ENCODE data around the gene AOAH.

Gene AOAH

GRCh38 chr7:36545291-36545690, 179.0 kb downstream of the AOAH start:
- no peak overlapping the region for H3K27ac Mint-ChIP-seq
- H3K36me3 Mint-ChIP-seq (ENCODE audit: low read depth), result no peaks in the 10 kb centered on the region
- no peaks in the 10 kb centered on the region for H3K4me1 Mint-ChIP-seq (ENCODE audit: low read depth)
- no peaks in the 10 kb centered on the region for H3K9me3 Mint-ChIP-seq
- no peak overlapping the region for H3K4me3 Mint-ChIP-seq
- no peaks in the 10 kb centered on the region for H3K27me3 Mint-ChIP-seq (ENCODE audit: low read depth)

- H3K9me3 Mint-ChIP-seq, result no peaks in the 10 kb centered on the region
- H3K4me3 Mint-ChIP-seq, result no peak overlapping the region
- no peaks in the 10 kb centered on the region for H3K36me3 Mint-ChIP-seq (ENCODE audit: low read depth)
- no peaks in the 10 kb centered on the region for H3K4me1 Mint-ChIP-seq (ENCODE audit: low read depth)
- H3K27ac Mint-ChIP-seq, result no peak overlapping the region
- H3K27me3 Mint-ChIP-seq (ENCODE audit: low read depth), result no peaks in the 10 kb centered on the region
Observed at GRCh38 chr7:36538126-36538525, 186.2 kb downstream of the AOAH start.

- H3K27ac Mint-ChIP-seq, result no peak overlapping the region
- H3K27me3 Mint-ChIP-seq (ENCODE audit: low read depth), result no peaks in the 10 kb centered on the region
- no peak overlapping the region for H3K4me3 Mint-ChIP-seq
- no peaks in the 10 kb centered on the region for H3K9me3 Mint-ChIP-seq
- no peaks in the 10 kb centered on the region for H3K4me1 Mint-ChIP-seq (ENCODE audit: low read depth)
- H3K36me3 Mint-ChIP-seq (ENCODE audit: low read depth), result no peaks in the 10 kb centered on the region
Observed at GRCh38 chr7:36535866-36536664, 188.2 kb downstream of the AOAH start.

GRCh38 chr7:36533717-36534116, 190.6 kb downstream of the AOAH start:
- Mint-ChIP-seq H3K27ac (no peak overlapping the region), H3K27me3 (ENCODE audit: low read depth) (no peaks in the 10 kb centered on the region), H3K4me1 (ENCODE audit: low read depth) (peaks cover 1% of the 10 kb centered on the region), H3K9me3 (no peaks in the 10 kb centered on the region), H3K36me3 (ENCODE audit: low read depth) (peaks cover 1% of the 10 kb centered on the region), H3K4me3 (no peak overlapping the region)

- no peak overlapping the region for H3K27ac Mint-ChIP-seq
- H3K36me3 Mint-ChIP-seq (ENCODE audit: low read depth), result peaks cover 1% of the 10 kb centered on the region
- H3K9me3 Mint-ChIP-seq, result no peaks in the 10 kb centered on the region
- no peak overlapping the region for H3K4me3 Mint-ChIP-seq
- peaks cover 1% of the 10 kb centered on the region for H3K4me1 Mint-ChIP-seq (ENCODE audit: low read depth)
- H3K27me3 Mint-ChIP-seq (ENCODE audit: low read depth), result no peaks in the 10 kb centered on the region
Observed at GRCh38 chr7:36532981-36533499, 191.3 kb downstream of the AOAH start.

- H3K9me3 Mint-ChIP-seq, result no peaks in the 10 kb centered on the region
Observed at GRCh38 chr7:36531951-36532350, 192.3 kb downstream of the AOAH start.

GRCh38 chr7:36530456-36530855, 193.8 kb downstream of the AOAH start:
- Mint-ChIP-seq H3K9me3 (no peaks in the 10 kb centered on the region), H3K27ac (no peak overlapping the region), H3K4me1 (ENCODE audit: low read depth) (peaks cover 19% of the 10 kb centered on the region), H3K27me3 (ENCODE audit: low read depth) (no peaks in the 10 kb centered on the region), H3K4me3 (no peak overlapping the region), H3K36me3 (ENCODE audit: low read depth) (peaks cover 1% of the 10 kb centered on the region)

More at GRCh38 chr7:36531951-36532350, 192.3 kb downstream of the AOAH start:
- no peak overlapping the region for H3K4me3 Mint-ChIP-seq
- no peak overlapping the region for H3K27ac Mint-ChIP-seq
- peaks cover 12% of the 10 kb centered on the region for H3K4me1 Mint-ChIP-seq (ENCODE audit: low read depth)
- H3K27me3 Mint-ChIP-seq (ENCODE audit: low read depth), result no peaks in the 10 kb centered on the region
- H3K36me3 Mint-ChIP-seq (ENCODE audit: low read depth), result peaks cover 1% of the 10 kb centered on the region

GRCh38 chr7:36527549-36527913, 196.8 kb downstream of the AOAH start:
- Mint-ChIP-seq H3K4me1 (ENCODE audit: low read depth) (peaks cover 19% of the 10 kb centered on the region), H3K9me3 (no peaks in the 10 kb centered on the region), H3K27me3 (ENCODE audit: low read depth) (no peaks in the 10 kb centered on the region), H3K36me3 (ENCODE audit: low read depth) (peaks cover 1% of the 10 kb centered on the region), H3K4me3 (no peak overlapping the region), H3K27ac (no peak overlapping the region)

- Mint-ChIP-seq H3K4me3 (no peak overlapping the region), H3K4me1 (ENCODE audit: low read depth) (peaks cover 19% of the 10 kb centered on the region), H3K36me3 (ENCODE audit: low read depth) (peaks cover 1% of the 10 kb centered on the region), H3K27me3 (ENCODE audit: low read depth) (peaks cover 3% of the 10 kb centered on the region), H3K27ac (peak overlapping the region; percentile 61), H3K9me3 (no peaks in the 10 kb centered on the region)
Observed at GRCh38 chr7:36526863-36527548, 197.3 kb downstream of the AOAH start.

GRCh38 chr7:36523371-36524101, 200.8 kb downstream of the AOAH start:
- no peaks in the 10 kb centered on the region for H3K36me3 Mint-ChIP-seq (ENCODE audit: low read depth)
- H3K4me3 Mint-ChIP-seq, result no peak overlapping the region
- H3K9me3 Mint-ChIP-seq, result no peaks in the 10 kb centered on the region
- peaks cover 18% of the 10 kb centered on the region for H3K4me1 Mint-ChIP-seq (ENCODE audit: low read depth)
- peaks cover 6% of the 10 kb centered on the region for H3K27me3 Mint-ChIP-seq (ENCODE audit: low read depth)
- H3K27ac Mint-ChIP-seq, result no peak overlapping the region

- Mint-ChIP-seq H3K27ac (no peak overlapping the region), H3K27me3 (ENCODE audit: low read depth) (peaks cover 6% of the 10 kb centered on the region), H3K9me3 (no peaks in the 10 kb centered on the region), H3K4me1 (ENCODE audit: low read depth) (peaks cover 13% of the 10 kb centered on the region), H3K36me3 (ENCODE audit: low read depth) (no peaks in the 10 kb centered on the region), H3K4me3 (no peak overlapping the region)
Observed at GRCh38 chr7:36522453-36523007, 201.8 kb downstream of the AOAH start.

- Mint-ChIP-seq H3K36me3 (ENCODE audit: low read depth) (no peaks in the 10 kb centered on the region), H3K4me1 (ENCODE audit: low read depth) (peaks cover 11% of the 10 kb centered on the region), H3K9me3 (no peaks in the 10 kb centered on the region), H3K27ac (no peak overlapping the region), H3K27me3 (ENCODE audit: low read depth) (peaks cover 6% of the 10 kb centered on the region), H3K4me3 (no peak overlapping the region)
Observed at GRCh38 chr7:36521911-36522310, 202.4 kb downstream of the AOAH start.

GRCh38 chr7:36521133-36521532, 203.2 kb downstream of the AOAH start:
- no peak overlapping the region for H3K27ac Mint-ChIP-seq
- peaks cover 8% of the 10 kb centered on the region for H3K4me1 Mint-ChIP-seq (ENCODE audit: low read depth)
- no peak overlapping the region for H3K4me3 Mint-ChIP-seq
- H3K36me3 Mint-ChIP-seq (ENCODE audit: low read depth), result no peaks in the 10 kb centered on the region
- peaks cover 6% of the 10 kb centered on the region for H3K27me3 Mint-ChIP-seq (ENCODE audit: low read depth)
- no peaks in the 10 kb centered on the region for H3K9me3 Mint-ChIP-seq

GRCh38 chr7:36515847-36516246, 208.4 kb downstream of the AOAH start:
- Mint-ChIP-seq H3K9me3 (no peaks in the 10 kb centered on the region), H3K36me3 (ENCODE audit: low read depth) (no peaks in the 10 kb centered on the region), H3K4me3 (no peak overlapping the region), H3K4me1 (ENCODE audit: low read depth) (peaks cover 11% of the 10 kb centered on the region), H3K27ac (no peak overlapping the region), H3K27me3 (ENCODE audit: low read depth) (no peaks in the 10 kb centered on the region)

Data from T-helper 1 cell treated with Interleukin-12 subunit alpha and Interleukin-12 subunit beta and Interleukin-4 antibody, amounts not matched to agents 30 μg/mL and 1 μg/mL, for 36 hours (primary cell).